Colonic mucosa (tissue), 4 donors: ENCODE measurements around the gene ZNF605. TPM values are rescaled to one million over a fixed set of nuclear protein-coding genes. Genes with fewer than 3 reads are reported as not detected.

Experiments
- DNase-seq: peaks from one replicate; pipeline ENCODE4 v3.0.0-alpha.2; 2020
- H3K27ac ChIP-seq: fragments of 200-600 bp; one replicate; pipeline ENCODE4 v1.8.0; 2021
- H3K27me3 ChIP-seq: fragments of 200-600 bp; one replicate; pipeline ENCODE4 v1.8.0; 2021
- H3K36me3 ChIP-seq: fragments of 200-600 bp; one replicate; pipeline ENCODE4 v1.8.0; 2021
- H3K4me1 ChIP-seq: fragments of 200-600 bp; one replicate; pipeline ENCODE4 v1.8.0; 2021; ENCODE audit warnings: mild to moderate bottlenecking
- H3K4me3 ChIP-seq: fragments of 200-600 bp; one replicate; pipeline ENCODE4 v1.8.0; 2021
- H3K9ac ChIP-seq, 2 donors: one replicate each; pipeline ENCODE4 v1.7.0; 2013; ENCODE audit warnings: control low read depth in 2 of 2, low read depth in 2 of 2, low read length in 2 of 2
- H3K9me3 ChIP-seq: fragments of 200-600 bp; one replicate; pipeline ENCODE4 v1.8.0; 2021
- intact Hi-C: fragments of 100-400 bp; cut with DNase I; formaldehyde crosslinking; loops from one replicate; pipeline ENCODE4 v1.14.1; 2022
- total RNA-seq, 2 donors: library from RNA; stranded (reverse); fragmentation: NEBNext Ultra II Directional in 1 of 2; extraction: Animal tissue kit (Norgen Biotek cat#: 25700) in 1 of 2; gene quantifications; one replicate each; pipeline ENCODE4 v1.2.1, GENCODE V29; 2021
- TF ChIP-seq, protein P1 (sequence below): fragments of 200-600 bp; IDR thresholded peaks from one replicate; pipeline ENCODE4 v1.8.0; 2022; ENCODE audit warnings: antibody characterized with exemption, mild to moderate bottlenecking
- donor health status: healthy.
- donor health status: DM: no; HTN: no; CAD: no.
- donor health status: DM: no; HTN: no; CAD: no.

ZNF605 gene
- total RNA-seq, 2 donors from 2014 or later = 7.5 to 8.3 TPM

DNA sequence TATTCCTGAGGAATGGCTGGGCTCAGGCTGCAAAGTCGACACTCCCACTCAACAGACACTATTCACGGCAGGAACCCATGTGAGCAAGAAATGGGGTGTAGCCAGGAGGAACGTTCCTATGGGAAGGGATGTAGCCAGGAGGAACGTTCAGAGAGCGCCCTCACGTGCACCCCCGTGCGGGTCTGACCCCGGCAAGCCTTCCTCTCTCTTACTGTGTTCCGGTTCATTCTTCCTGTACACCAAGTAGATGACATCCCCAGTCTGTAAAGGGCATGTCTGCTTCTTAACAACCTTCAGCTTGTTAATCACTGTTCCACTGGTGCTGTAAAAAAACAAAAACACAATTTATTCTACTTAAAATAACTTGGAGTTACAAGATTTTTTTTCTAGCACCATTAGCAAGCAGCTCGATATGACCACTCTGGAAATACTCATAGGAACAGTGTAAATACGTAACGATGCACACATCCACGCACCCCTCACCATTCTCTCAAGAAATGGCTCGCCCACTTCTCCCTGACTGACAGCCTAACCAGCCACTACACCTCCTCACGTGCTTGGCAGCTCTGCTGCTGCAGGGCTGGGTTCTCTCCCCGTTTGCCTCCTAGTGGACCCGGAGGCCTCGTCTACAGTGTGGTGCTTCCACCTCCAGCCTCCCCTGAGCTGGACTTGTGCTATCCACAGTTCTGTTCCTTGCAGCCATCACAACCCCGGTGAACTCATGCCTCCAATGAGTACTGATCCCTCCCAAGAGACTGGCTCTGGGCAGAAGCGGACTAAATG is 83.8 kb downstream of the ZNF605 start:
- DNase-seq = no peak
- no peaks in the 10 kb centered on the region for H3K27me3 ChIP-seq
- H3K4me3 ChIP-seq = no peak overlapping the region

GRCh38 chr12:132869551-132869950 is 86.6 kb downstream of the ZNF605 start:
- Histone ChIP-seq H3K27me3 (no peaks in the 10 kb centered on the region), H3K36me3 (peaks cover 8% of the 10 kb centered on the region), H3K9ac (no peak overlapping the region), H3K4me3 (no peak overlapping the region), H3K4me1 (no peaks in the 10 kb centered on the region), H3K9me3 (no peaks in the 10 kb centered on the region), H3K27ac (no peak overlapping the region)
- DNase-seq = no peak
- TF ChIP-seq, protein P1, sequence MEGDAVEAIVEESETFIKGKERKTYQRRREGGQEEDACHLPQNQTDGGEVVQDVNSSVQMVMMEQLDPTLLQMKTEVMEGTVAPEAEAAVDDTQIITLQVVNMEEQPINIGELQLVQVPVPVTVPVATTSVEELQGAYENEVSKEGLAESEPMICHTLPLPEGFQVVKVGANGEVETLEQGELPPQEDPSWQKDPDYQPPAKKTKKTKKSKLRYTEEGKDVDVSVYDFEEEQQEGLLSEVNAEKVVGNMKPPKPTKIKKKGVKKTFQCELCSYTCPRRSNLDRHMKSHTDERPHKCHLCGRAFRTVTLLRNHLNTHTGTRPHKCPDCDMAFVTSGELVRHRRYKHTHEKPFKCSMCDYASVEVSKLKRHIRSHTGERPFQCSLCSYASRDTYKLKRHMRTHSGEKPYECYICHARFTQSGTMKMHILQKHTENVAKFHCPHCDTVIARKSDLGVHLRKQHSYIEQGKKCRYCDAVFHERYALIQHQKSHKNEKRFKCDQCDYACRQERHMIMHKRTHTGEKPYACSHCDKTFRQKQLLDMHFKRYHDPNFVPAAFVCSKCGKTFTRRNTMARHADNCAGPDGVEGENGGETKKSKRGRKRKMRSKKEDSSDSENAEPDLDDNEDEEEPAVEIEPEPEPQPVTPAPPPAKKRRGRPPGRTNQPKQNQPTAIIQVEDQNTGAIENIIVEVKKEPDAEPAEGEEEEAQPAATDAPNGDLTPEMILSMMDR = no peak
- intact Hi-C loops = no loop called here

More for the DNA sequence above, 83.8 kb downstream of the ZNF605 start:
- Histone ChIP-seq H3K9me3 (no peaks in the 10 kb centered on the region), H3K36me3 (peaks cover 15% of the 10 kb centered on the region), H3K9ac (no peak overlapping the region), H3K4me1 (no peaks in the 10 kb centered on the region), H3K27ac (no peak overlapping the region)
- intact Hi-C loops = no loop called here
- TF ChIP-seq, protein P1 = no peak

Other genes starting within 250 kb of the ZNF605 start
- 10 to 100 TPM; 33.3 to 85.6 TPM for gene PGAM5, start 245.5 kb downstream of the ZNF605 start, total RNA-seq
- 10 to 100 TPM; 33.7 to 41.8 TPM for gene ANKLE2, start 194.5 kb downstream of the ZNF605 start, total RNA-seq
- 10 to 100 TPM; 70.3 to 96.5 TPM for gene GOLGA3, start 127.4 kb downstream of the ZNF605 start, total RNA-seq
- 10 to 100 TPM; 37.8 to 41.4 TPM for gene CHFR, start 68.7 kb downstream of the ZNF605 start, total RNA-seq
- 1 to 10 TPM; 6.7 to 7.2 TPM for gene ZNF26, start 30.1 kb upstream of the ZNF605 start, total RNA-seq
- gene ZNF84, start 81.2 kb upstream of the ZNF605 start, total RNA-seq = 10 to 100 TPM in 1 of 2 donors, 1 to 10 TPM in 1; 8.7 to 15.7 TPM
- 10 to 100 TPM in 1 of 2 donors, 1 to 10 TPM in 1; 9.4 to 15.6 TPM for gene ZNF140, start 124.6 kb upstream of the ZNF605 start, total RNA-seq
- 1 to 10 TPM; 1.0 to 1.3 TPM for gene ZNF891, start 174.0 kb upstream of the ZNF605 start, total RNA-seq
- 1 to 10 TPM; 2.7 to 4.1 TPM for gene ZNF10, start 174.3 kb upstream of the ZNF605 start, total RNA-seq
- 10 to 100 TPM; 13.3 to 15.5 TPM for gene ZNF268, start 225.2 kb upstream of the ZNF605 start, total RNA-seq